HG03066 (cell line): ENCODE measurements around the gene OR4D2.

Experiments
- ATAC-seq: cut with Tn5 transposase; IDR thresholded peaks from one replicate; pipeline ENCODE4 v1.9.1; 2021; ENCODE audit warnings: low read depth; ENCODE audit not compliant: unreplicated experiment

Gene OR4D2

GRCh38 chr17:58172369-58173071, 5.7 kb downstream of the OR4D2 start:
- ATAC-seq = no peak

- no peak for ATAC-seq
Observed at GRCh38 chr17:58174871-58175270, 8.1 kb downstream of the OR4D2 start.

- ATAC-seq = no peak
Observed at GRCh38 chr17:58176200-58176599, 9.4 kb downstream of the OR4D2 start.

GRCh38 chr17:58181796-58182195, 15.0 kb downstream of the OR4D2 start:
- no peak for ATAC-seq

- no peak for ATAC-seq
Observed at GRCh38 chr17:58183514-58183913, 16.7 kb downstream of the OR4D2 start.

- no peak for ATAC-seq
Observed at GRCh38 chr17:58184308-58184985, 17.7 kb downstream of the OR4D2 start.

- ATAC-seq = no peak
Observed at GRCh38 chr17:58184986-58185761, 18.4 kb downstream of the OR4D2 start.

GRCh38 chr17:58186591-58186990, 19.8 kb downstream of the OR4D2 start:
- ATAC-seq = no peak

GRCh38 chr17:58187063-58187462, 20.3 kb downstream of the OR4D2 start:
- no peak for ATAC-seq

GRCh38 chr17:58187675-58188074, 20.9 kb downstream of the OR4D2 start:
- no peak for ATAC-seq

- no peak for ATAC-seq
Observed at GRCh38 chr17:58189436-58190146, 22.8 kb downstream of the OR4D2 start.

GRCh38 chr17:58191241-58191896, 24.6 kb downstream of the OR4D2 start:
- no peak for ATAC-seq

GRCh38 chr17:58192612-58193011, 25.8 kb downstream of the OR4D2 start, which contains the start of gene EPX:
TSS of gene EPX (plus strand) at chr17:58192726. CDS start at chr17:58192847, 121 bp downstream.
- no peak for ATAC-seq

- ATAC-seq = no peak
Observed at GRCh38 chr17:58193641-58194255, 27.0 kb downstream of the OR4D2 start.

- ATAC-seq = no peak
Observed at GRCh38 chr17:58195518-58196123, 28.8 kb downstream of the OR4D2 start.

GRCh38 chr17:58196610-58197009, 29.8 kb downstream of the OR4D2 start:
- no peak for ATAC-seq

- no peak for ATAC-seq
Observed at GRCh38 chr17:58200024-58200633, 33.3 kb downstream of the OR4D2 start.

GRCh38 chr17:58202859-58203258, 36.1 kb downstream of the OR4D2 start:
- ATAC-seq = no peak

- ATAC-seq = no peak
Observed at GRCh38 chr17:58204796-58205195, 38.0 kb downstream of the OR4D2 start.
